SK-N-SH treated with all-trans-retinoic acid at 6 μM for 48 hours (cell line): ENCODE data around the gene MRGPRD.

Experiments
- ARNTL ChIP-seq: fragments of 450-650 bp; formaldehyde crosslinking; IDR thresholded peaks from 2 replicates; pipeline ENCODE4 v1.5.0; 2020; ENCODE audit warnings: low read depth, mild to moderate bottlenecking, moderate library complexity, borderline replicate concordance
- ISL1 ChIP-seq: fragments of 250-450 bp; sonication (Bioruptor Pico); IDR thresholded peaks from 2 replicates; pipeline ENCODE4 v2.1.2; 2022; ENCODE audit warnings: mild to moderate bottlenecking, moderate library complexity
- TF ChIP-seq, protein P1 (sequence below): fragments of 250-450 bp; sonication (Bioruptor Pico); IDR thresholded peaks from 2 replicates; pipeline ENCODE4 v1.8.0; 2021; ENCODE audit warnings: low read depth, mild to moderate bottlenecking, moderate library complexity, borderline replicate concordance

DNA sequence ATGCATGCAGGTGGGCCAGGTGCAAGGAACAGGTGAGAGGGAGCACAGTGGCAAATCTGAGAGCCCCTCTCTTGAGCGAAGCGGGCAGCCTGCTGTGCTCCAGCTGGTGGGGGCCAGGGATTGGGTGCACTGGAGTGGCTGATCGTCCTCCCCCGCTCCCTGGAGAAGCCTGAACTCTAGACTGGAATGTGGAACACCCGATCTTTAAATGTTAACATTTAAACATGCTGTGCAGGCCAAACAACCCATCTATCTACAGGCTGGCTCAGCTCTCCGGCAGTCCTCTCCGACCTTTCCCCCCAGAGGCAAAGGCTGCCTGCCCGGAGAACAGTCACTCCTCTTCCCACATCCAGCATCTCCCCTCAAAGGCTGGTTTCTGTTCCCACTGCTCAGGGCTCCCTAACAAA lies 27.2 kb upstream of the MRGPRD start:
- TF ChIP-seq, protein P1, sequence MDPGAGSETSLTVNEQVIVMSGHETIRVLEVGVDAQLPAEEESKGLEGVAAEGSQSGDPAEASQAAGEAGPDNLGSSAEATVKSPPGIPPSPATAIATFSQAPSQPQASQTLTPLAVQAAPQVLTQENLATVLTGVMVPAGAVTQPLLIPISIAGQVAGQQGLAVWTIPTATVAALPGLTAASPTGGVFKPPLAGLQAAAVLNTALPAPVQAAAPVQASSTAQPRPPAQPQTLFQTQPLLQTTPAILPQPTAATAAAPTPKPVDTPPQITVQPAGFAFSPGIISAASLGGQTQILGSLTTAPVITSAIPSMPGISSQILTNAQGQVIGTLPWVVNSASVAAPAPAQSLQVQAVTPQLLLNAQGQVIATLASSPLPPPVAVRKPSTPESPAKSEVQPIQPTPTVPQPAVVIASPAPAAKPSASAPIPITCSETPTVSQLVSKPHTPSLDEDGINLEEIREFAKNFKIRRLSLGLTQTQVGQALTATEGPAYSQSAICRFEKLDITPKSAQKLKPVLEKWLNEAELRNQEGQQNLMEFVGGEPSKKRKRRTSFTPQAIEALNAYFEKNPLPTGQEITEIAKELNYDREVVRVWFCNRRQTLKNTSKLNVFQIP (CRISPR knock-in tag): no peak
- TF ChIP-seq ISL1 (no peak), ARNTL (CRISPR knock-in tag) (no peak)
